ENCODE results near the gene TCF7L2.

DNA sequence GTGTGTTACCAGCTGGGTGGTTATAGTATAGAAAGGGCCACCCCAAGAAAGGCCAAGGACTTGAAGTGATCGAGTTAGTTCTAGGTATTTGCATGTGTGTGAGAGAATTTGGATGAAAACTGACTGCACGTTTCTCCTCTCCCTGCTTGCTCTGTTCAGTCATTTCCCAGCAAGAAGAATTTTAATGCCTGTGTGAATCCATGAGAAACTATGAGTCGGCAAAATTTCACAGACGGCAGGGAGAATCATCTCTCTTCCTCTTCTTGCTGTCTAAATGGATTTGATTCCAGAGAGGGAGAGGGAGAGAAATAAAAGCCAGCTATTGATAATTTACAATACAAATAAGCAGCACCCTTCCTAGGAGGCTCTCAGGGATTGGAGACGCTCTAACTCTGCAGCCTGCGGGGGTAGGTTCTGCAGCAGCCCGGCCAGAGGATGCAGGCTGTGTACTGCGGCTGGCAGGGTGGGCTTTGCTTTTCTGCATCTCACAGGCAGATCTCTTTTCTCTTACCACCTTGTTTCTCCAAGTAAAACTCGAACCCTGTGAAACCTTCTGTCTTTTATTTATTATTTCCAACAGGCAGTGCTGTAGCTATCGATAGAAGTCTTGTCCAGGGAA lies 183.6 kb downstream of the TCF7L2 start:
- no peak for TF ChIP-seq POLR2A (IDR thresholded peaks at IDR 0.05)
- TF ChIP-seq, protein P1, sequence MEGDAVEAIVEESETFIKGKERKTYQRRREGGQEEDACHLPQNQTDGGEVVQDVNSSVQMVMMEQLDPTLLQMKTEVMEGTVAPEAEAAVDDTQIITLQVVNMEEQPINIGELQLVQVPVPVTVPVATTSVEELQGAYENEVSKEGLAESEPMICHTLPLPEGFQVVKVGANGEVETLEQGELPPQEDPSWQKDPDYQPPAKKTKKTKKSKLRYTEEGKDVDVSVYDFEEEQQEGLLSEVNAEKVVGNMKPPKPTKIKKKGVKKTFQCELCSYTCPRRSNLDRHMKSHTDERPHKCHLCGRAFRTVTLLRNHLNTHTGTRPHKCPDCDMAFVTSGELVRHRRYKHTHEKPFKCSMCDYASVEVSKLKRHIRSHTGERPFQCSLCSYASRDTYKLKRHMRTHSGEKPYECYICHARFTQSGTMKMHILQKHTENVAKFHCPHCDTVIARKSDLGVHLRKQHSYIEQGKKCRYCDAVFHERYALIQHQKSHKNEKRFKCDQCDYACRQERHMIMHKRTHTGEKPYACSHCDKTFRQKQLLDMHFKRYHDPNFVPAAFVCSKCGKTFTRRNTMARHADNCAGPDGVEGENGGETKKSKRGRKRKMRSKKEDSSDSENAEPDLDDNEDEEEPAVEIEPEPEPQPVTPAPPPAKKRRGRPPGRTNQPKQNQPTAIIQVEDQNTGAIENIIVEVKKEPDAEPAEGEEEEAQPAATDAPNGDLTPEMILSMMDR (IDR thresholded peaks at IDR 0.05), result no peak
- TF ChIP-seq POLR2AphosphoS5 (IDR thresholded peaks at IDR 0.05), result no peak
